Keratinocyte (primary cell): ENCODE data around the gene ILKAP. TPM values are rescaled to one million over a fixed set of nuclear protein-coding genes. Genes with fewer than 3 reads are reported as not detected.
A peak's percentile ranks its signal among the peaks of the same experiment; 100 is the strongest.

Source experiments
- DNase-seq: peaks from one replicate; pipeline ENCODE4 v3.0.0-alpha.2; 2011; ENCODE audit warnings: low read depth, missing footprints, low spot score
- FAIRE-seq: peaks from 2 replicates; lab custom pipeline; 2011; peaks lifted over from hg19 to GRCh38; lab: Jason Lieb, UNC
- H2AFZ ChIP-seq: 2 replicates; pipeline ENCODE4 v1.6.0; 2012; ENCODE audit warnings: low read length, control low read depth, inconsistent platforms; ENCODE audit not compliant: control insufficient read depth
- H3K27ac ChIP-seq: 2 replicates; pipeline ENCODE4 v1.5.1; 2011; ENCODE audit warnings: low read length; ENCODE audit not compliant: control insufficient read depth, insufficient read depth
- H3K27me3 ChIP-seq: 3 replicates; pipeline ENCODE4 v1.6.0; 2011; ENCODE audit warnings: low read length; ENCODE audit not compliant: control insufficient read depth, insufficient read depth; ENCODE audit errors: extremely low read depth
- H3K36me3 ChIP-seq, 2 experiments: 2 replicates in 1 of 2; 3 replicates in 1 of 2; pipeline ENCODE4 v1.5.1; 2011; ENCODE audit warnings: low read length in 2 of 2, mild to moderate bottlenecking in 1 of 2; ENCODE audit not compliant: control insufficient read depth in 2 of 2, insufficient read depth in 2 of 2; ENCODE audit errors: extremely low read depth in 1 of 2
- H3K4me1 ChIP-seq: 3 replicates; pipeline ENCODE4 v1.5.1; 2011; ENCODE audit warnings: low read length; ENCODE audit not compliant: control insufficient read depth, insufficient read depth; ENCODE audit errors: extremely low read depth
- H3K4me2 ChIP-seq: 3 replicates; pipeline ENCODE4 v1.6.0; 2011; ENCODE audit warnings: low read depth, low read length; ENCODE audit not compliant: control insufficient read depth, insufficient read depth; ENCODE audit errors: extremely low read depth
- H3K4me3 ChIP-seq, 3 experiments: fragments of 200-600 bp in 1 of 3; sonication (generic) in 1 of 3; 2 replicates in 2 of 3; 3 replicates in 1 of 3; pipeline ENCODE4 v1.5.1; 2011 to 2016; ENCODE audit warnings: low read length in 3 of 3, mild to moderate bottlenecking in 3 of 3, control low read depth in 2 of 3, inconsistent platforms in 1 of 3, low read depth in 1 of 3, mixed read lengths in 1 of 3, mixed run types in 1 of 3, moderate library complexity in 1 of 3; ENCODE audit not compliant: control insufficient read depth in 2 of 3, insufficient read depth in 2 of 3; ENCODE audit errors: extremely low read depth in 1 of 3
- H3K79me2 ChIP-seq: 2 replicates; pipeline ENCODE4 v1.6.0; 2012; ENCODE audit warnings: low read length; ENCODE audit not compliant: control insufficient read depth, insufficient read depth
- H3K9ac ChIP-seq: 3 replicates; pipeline ENCODE4 v1.6.0; 2011; ENCODE audit warnings: low read length; ENCODE audit not compliant: control insufficient read depth, insufficient read depth; ENCODE audit errors: extremely low read depth
- H3K9me1 ChIP-seq: 3 replicates; pipeline ENCODE4 v1.6.0; 2011; ENCODE audit warnings: low read length; ENCODE audit not compliant: control insufficient read depth, insufficient read depth; ENCODE audit errors: extremely low read depth
- H3K9me3 ChIP-seq: 2 replicates; pipeline ENCODE4 v1.5.1; 2012; ENCODE audit warnings: low read depth, low read length; ENCODE audit not compliant: control insufficient read depth
- H4K20me1 ChIP-seq: 3 replicates; pipeline ENCODE4 v1.6.0; 2011; ENCODE audit warnings: low read length; ENCODE audit not compliant: control insufficient read depth, insufficient read depth; ENCODE audit errors: extremely low read depth
- CTCF ChIP-seq, 3 experiments: IDR thresholded peaks in 1 of 3; conservative IDR thresholded peaks in 1 of 3; optimal IDR thresholded peaks in 1 of 3; 2 replicates in 2 of 3; 3 replicates in 1 of 3; pipeline versions ENCODE3 to v1.5.1; 2011; ENCODE audit warnings: low read length in 3 of 3, mild to moderate bottlenecking in 3 of 3, moderate library complexity in 2 of 3, control low read depth in 1 of 3, inconsistent platforms in 1 of 3; ENCODE audit not compliant: insufficient read depth in 2 of 3; ENCODE audit errors: extremely low read depth in 1 of 3
- EZH2 ChIP-seq: IDR thresholded peaks from one replicate; pipeline ENCODE4 v1.6.1; 2012; ENCODE audit warnings: inconsistent platforms, mild to moderate bottlenecking, low read length, moderate library complexity
- dilution Hi-C: fragments of 300-500 bp; cut with MboI; formaldehyde crosslinking; loops from one replicate; pipeline ENCODE4 v1.7.0; 2020; ENCODE audit warnings: low sequenced_read_pairs; ENCODE audit not compliant: extremely low pct_ligation_motif_present
- polyA plus RNA-seq, 5 experiments: library from polyadenylated mRNA; depleted of rRNA in 3 of 5; stranded (reverse) in 3 of 5; stranded (forward) in 1 of 5; unstranded in 1 of 5; fragments of >200 nt; gene quantifications; 1 replicate in 1 of 5; 2 replicates in 3 of 5; 3 replicates in 1 of 5; pipeline versions ENCODE4 v1.2.1 to v1.2.3, GENCODE V29; 2011 to 2012; ENCODE audit warnings: missing spikeins in 2 of 5, low read depth in 1 of 5, low replicate concordance in 1 of 5

Gene ILKAP
- polyA plus RNA-seq, 1 donor (not counting 4 experiments of a cell fraction or from before 2014, with no cell fraction given), result 39.1 TPM

- H3K4me3 ChIP-seq, result no peak overlapping the region
- no peak overlapping the region for H3K9ac ChIP-seq
- no peaks in the 10 kb centered on the region for H3K27me3 ChIP-seq
- no peaks in the 10 kb centered on the region for H3K9me1 ChIP-seq
- no peaks in the 10 kb centered on the region for H3K9me3 ChIP-seq
- peak overlapping the region; percentile 8 for H3K27ac ChIP-seq
- no peak overlapping the region for H3K4me2 ChIP-seq
- H2AFZ ChIP-seq, result no peak overlapping the region
- no peak for TF ChIP-seq EZH2
- no peak for TF ChIP-seq CTCF (optimal IDR thresholded peaks at IDR 0.05 in 1 of 3, IDR thresholded peaks at IDR 0.05 in 1 of 3, conservative IDR thresholded peaks at IDR 0.05 in 1 of 3; ENCODE audit: extremely low read depth in 1 of 3, insufficient read depth in 2 of 3, low read length in 3 of 3)
- H4K20me1 ChIP-seq, result no peaks in the 10 kb centered on the region
- FAIRE-seq, result no peak
- no peak for DNase-seq
- peaks cover 26% of the 10 kb centered on the region for H3K4me1 ChIP-seq
- H3K79me2 ChIP-seq, result no peaks in the 10 kb centered on the region
- H3K36me3 ChIP-seq, result peaks cover 33 to 55% of the 10 kb centered on the region in 2 experiments
- dilution Hi-C loops, result no loop called here
These were observed 28.8 kb downstream of the ILKAP start for GRCh38 chr2:238174701-238175100.

GRCh38 chr2:238174291-238174690, 29.2 kb downstream of the ILKAP start:
- no peak for TF ChIP-seq EZH2
- TF ChIP-seq CTCF (optimal IDR thresholded peaks at IDR 0.05 in 1 of 3, IDR thresholded peaks at IDR 0.05 in 1 of 3, conservative IDR thresholded peaks at IDR 0.05 in 1 of 3; ENCODE audit: extremely low read depth in 1 of 3, insufficient read depth in 2 of 3, low read length in 3 of 3), result no peak
- peaks cover 30 to 52% of the 10 kb centered on the region in 2 experiments for H3K36me3 ChIP-seq
- H3K79me2 ChIP-seq, result no peaks in the 10 kb centered on the region
- no peak overlapping the region for H3K4me2 ChIP-seq
- dilution Hi-C loops, result no loop called here
- H3K4me3 ChIP-seq, result no peak overlapping the region
- H3K27ac ChIP-seq, result peak overlapping the region; percentile 8
- no peaks in the 10 kb centered on the region for H3K27me3 ChIP-seq
- no peaks in the 10 kb centered on the region for H3K9me1 ChIP-seq
- H3K9ac ChIP-seq, result no peak overlapping the region
- no peak overlapping the region for H2AFZ ChIP-seq
- H3K4me1 ChIP-seq, result peaks cover 30% of the 10 kb centered on the region
- H3K9me3 ChIP-seq, result no peaks in the 10 kb centered on the region
- H4K20me1 ChIP-seq, result no peaks in the 10 kb centered on the region
- FAIRE-seq (no peak), DNase-seq (no peak)
